Measurements from ENCODE around the gene ARID3C. TPM values are rescaled to one million over a fixed set of nuclear protein-coding genes. Genes with fewer than 3 reads are reported as not detected.

Gene ARID3C
- total and polyA plus RNA-seq, 2 experiments from 2014 or later, result 0.11 TPM; not detected in 1

GRCh38 chr9:34634551-34635248 lies 5.8 kb upstream of the ARID3C start:
- no peak overlapping the region for H3K4me3 ChIP-seq
- H3K27ac ChIP-seq, result no peak overlapping the region
- H3K9me2 ChIP-seq (ENCODE audit: insufficient read depth), result no peaks in the 10 kb centered on the region
- peaks cover 9% of the 10 kb centered on the region for H3K27me3 ChIP-seq (replicated peaks; ENCODE audit: insufficient read depth)
- no peak overlapping the region for H3K4me2 ChIP-seq (ENCODE audit: unreplicated experiment)
- no peaks in the 10 kb centered on the region for H4K20me1 ChIP-seq (ENCODE audit: insufficient read depth)
- H3F3A ChIP-seq (ENCODE audit: insufficient read depth), result peaks cover 7% of the 10 kb centered on the region; the same call in 1 of the 2 replicates
- H3K9me3 ChIP-seq (ENCODE audit: low read depth), result no peaks in the 10 kb centered on the region
- TF ChIP-seq EZH2phosphoT487 (IDR thresholded peaks at IDR 0.05; ENCODE audit: insufficient read depth, low read depth), result no peak
- TF ChIP-seq EZH2 (IDR thresholded peaks at IDR 0.05; ENCODE audit: insufficient read depth, poor library complexity, severe bottlenecking), result no peak
- H2AFZ ChIP-seq, result no peak overlapping the region
- H3K9ac ChIP-seq, result no peak overlapping the region
- in situ Hi-C loops (cut with MboI), result no loop called here
- H3K4me1 ChIP-seq (ENCODE audit: insufficient read depth), result peaks cover 9% of the 10 kb centered on the region
- H3K36me3 ChIP-seq (ENCODE audit: low read depth), result no peaks in the 10 kb centered on the region
- H3K79me2 ChIP-seq (ENCODE audit: insufficient read depth), result peaks cover 23% of the 10 kb centered on the region
- 52 to 61% methylated on average over 3 of the region's 3 CpGs for WGBS, 2 experiments (ENCODE audit: low coverage in 1 of 2, low lambda C conversion rate in 2 of 2, missing lambda C conversion rate in 2 of 2)
- DNase-seq, result no peak

GRCh38 chr9:34633851-34634550 lies 5.1 kb upstream of the ARID3C start:
- Histone ChIP-seq H3K4me3 (no peak overlapping the region), H3F3A (ENCODE audit: insufficient read depth) (peaks cover 7% of the 10 kb centered on the region; the same call in 1 of the 2 replicates), H3K4me2 (ENCODE audit: unreplicated experiment) (no peak overlapping the region), H2AFZ (no peak overlapping the region), H3K27me3 (replicated peaks; ENCODE audit: insufficient read depth) (peaks cover 16% of the 10 kb centered on the region), H3K36me3 (ENCODE audit: low read depth) (no peaks in the 10 kb centered on the region), H3K4me1 (ENCODE audit: insufficient read depth) (peaks cover 9% of the 10 kb centered on the region), H3K79me2 (ENCODE audit: insufficient read depth) (peaks cover 23% of the 10 kb centered on the region), H3K9me3 (ENCODE audit: low read depth) (no peaks in the 10 kb centered on the region), H4K20me1 (ENCODE audit: insufficient read depth) (no peaks in the 10 kb centered on the region), H3K9ac (no peak overlapping the region), H3K27ac (no peak overlapping the region), H3K9me2 (ENCODE audit: insufficient read depth) (no peaks in the 10 kb centered on the region)
- in situ Hi-C loops (cut with MboI), result no loop called here
- TF ChIP-seq EZH2phosphoT487 (IDR thresholded peaks at IDR 0.05; ENCODE audit: insufficient read depth, low read depth), result no peak
- TF ChIP-seq EZH2 (IDR thresholded peaks at IDR 0.05; ENCODE audit: insufficient read depth, poor library complexity, severe bottlenecking), result no peak
- DNase-seq, result peak; percentile 73
- 2 to 4% methylated on average over 3 of the region's 3 CpGs for WGBS, 2 experiments (ENCODE audit: low coverage in 1 of 2, low lambda C conversion rate in 2 of 2, missing lambda C conversion rate in 2 of 2)

GRCh38 chr9:34633166-34633565 lies 4.3 kb upstream of the ARID3C start:
- Histone ChIP-seq H3K9ac (no peak overlapping the region), H3F3A (ENCODE audit: insufficient read depth) (peaks cover 7% of the 10 kb centered on the region; the same call in 1 of the 2 replicates), H3K9me3 (ENCODE audit: low read depth) (no peaks in the 10 kb centered on the region), H3K4me1 (ENCODE audit: insufficient read depth) (peaks cover 4% of the 10 kb centered on the region), H2AFZ (no peak overlapping the region), H3K79me2 (ENCODE audit: insufficient read depth) (peaks cover 23% of the 10 kb centered on the region), H3K27me3 (replicated peaks; ENCODE audit: insufficient read depth) (peaks cover 21% of the 10 kb centered on the region), H3K27ac (no peak overlapping the region), H3K4me3 (no peak overlapping the region), H3K36me3 (ENCODE audit: low read depth) (no peaks in the 10 kb centered on the region), H4K20me1 (ENCODE audit: insufficient read depth) (no peaks in the 10 kb centered on the region), H3K4me2 (ENCODE audit: unreplicated experiment) (no peak overlapping the region), H3K9me2 (ENCODE audit: insufficient read depth) (no peaks in the 10 kb centered on the region)
- in situ Hi-C loops (cut with MboI), result no loop called here
- 49 to 51% methylated on average over 5 of the region's 5 CpGs for WGBS, 2 experiments (ENCODE audit: low coverage in 1 of 2, low lambda C conversion rate in 2 of 2, missing lambda C conversion rate in 2 of 2)
- no peak for DNase-seq
- TF ChIP-seq EZH2phosphoT487 (IDR thresholded peaks at IDR 0.05; ENCODE audit: insufficient read depth, low read depth) (no peak), EZH2 (IDR thresholded peaks at IDR 0.05; ENCODE audit: insufficient read depth, poor library complexity, severe bottlenecking) (no peak)

- 28 to 42% methylated on average over 4 to 5 of the region's 5 CpGs for WGBS, 2 experiments (ENCODE audit: low coverage in 1 of 2, low lambda C conversion rate in 2 of 2, missing lambda C conversion rate in 2 of 2)
- in situ Hi-C loops (cut with MboI), result no loop called here
These were observed 1.7 kb upstream of the ARID3C start for GRCh38 chr9:34630402-34631154.

More at GRCh38 chr9:34630402-34631154, 1.7 kb upstream of the ARID3C start:
- no peak overlapping the region for H3K4me3 ChIP-seq
- no peaks in the 10 kb centered on the region for H3K9me3 ChIP-seq (ENCODE audit: low read depth)
- H4K20me1 ChIP-seq (ENCODE audit: insufficient read depth), result no peaks in the 10 kb centered on the region
- H3K27me3 ChIP-seq (replicated peaks; ENCODE audit: insufficient read depth), result peaks cover 46% of the 10 kb centered on the region
- no peaks in the 10 kb centered on the region for H3K4me1 ChIP-seq (ENCODE audit: insufficient read depth)
- no peaks in the 10 kb centered on the region for H3K36me3 ChIP-seq (ENCODE audit: low read depth)
- no peaks in the 10 kb centered on the region for H3K9me2 ChIP-seq (ENCODE audit: insufficient read depth)
- peaks cover 7% of the 10 kb centered on the region; the same call in 1 of the 2 replicates for H3F3A ChIP-seq (ENCODE audit: insufficient read depth)
- H3K27ac ChIP-seq, result no peak overlapping the region
- H3K9ac ChIP-seq, result no peak overlapping the region
- no peak overlapping the region for H3K4me2 ChIP-seq (ENCODE audit: unreplicated experiment)
- TF ChIP-seq EZH2 (IDR thresholded peaks at IDR 0.05; ENCODE audit: insufficient read depth, poor library complexity, severe bottlenecking), result no peak
- no peak for TF ChIP-seq EZH2phosphoT487 (IDR thresholded peaks at IDR 0.05; ENCODE audit: insufficient read depth, low read depth)
- peak; percentile 29 for DNase-seq
- peaks cover 5% of the 10 kb centered on the region for H3K79me2 ChIP-seq (ENCODE audit: insufficient read depth)
- H2AFZ ChIP-seq, result no peak overlapping the region
